ENCODE measurements around the gene DPF3.

DNA sequence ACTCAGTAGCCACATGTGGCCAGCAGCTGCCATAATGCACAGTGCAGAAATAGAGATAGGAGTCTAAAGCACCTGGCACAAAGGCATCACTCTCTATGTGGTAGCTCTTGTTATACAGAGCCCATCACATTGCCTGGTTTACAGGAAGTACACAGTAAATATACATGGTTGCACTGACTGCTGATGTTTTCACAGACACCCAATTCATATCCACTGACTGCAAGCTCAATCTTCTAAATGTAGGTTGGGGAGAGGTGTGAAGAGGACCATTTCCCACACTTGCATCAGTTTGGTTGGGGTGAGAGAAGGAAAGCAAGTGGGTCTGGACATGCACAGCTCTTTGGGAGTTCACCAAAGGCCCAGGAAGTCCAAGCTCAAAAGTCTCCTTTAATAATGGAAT, 172.8 kb downstream of the DPF3 start:
- TF ChIP-seq, protein P1, sequence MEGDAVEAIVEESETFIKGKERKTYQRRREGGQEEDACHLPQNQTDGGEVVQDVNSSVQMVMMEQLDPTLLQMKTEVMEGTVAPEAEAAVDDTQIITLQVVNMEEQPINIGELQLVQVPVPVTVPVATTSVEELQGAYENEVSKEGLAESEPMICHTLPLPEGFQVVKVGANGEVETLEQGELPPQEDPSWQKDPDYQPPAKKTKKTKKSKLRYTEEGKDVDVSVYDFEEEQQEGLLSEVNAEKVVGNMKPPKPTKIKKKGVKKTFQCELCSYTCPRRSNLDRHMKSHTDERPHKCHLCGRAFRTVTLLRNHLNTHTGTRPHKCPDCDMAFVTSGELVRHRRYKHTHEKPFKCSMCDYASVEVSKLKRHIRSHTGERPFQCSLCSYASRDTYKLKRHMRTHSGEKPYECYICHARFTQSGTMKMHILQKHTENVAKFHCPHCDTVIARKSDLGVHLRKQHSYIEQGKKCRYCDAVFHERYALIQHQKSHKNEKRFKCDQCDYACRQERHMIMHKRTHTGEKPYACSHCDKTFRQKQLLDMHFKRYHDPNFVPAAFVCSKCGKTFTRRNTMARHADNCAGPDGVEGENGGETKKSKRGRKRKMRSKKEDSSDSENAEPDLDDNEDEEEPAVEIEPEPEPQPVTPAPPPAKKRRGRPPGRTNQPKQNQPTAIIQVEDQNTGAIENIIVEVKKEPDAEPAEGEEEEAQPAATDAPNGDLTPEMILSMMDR (IDR thresholded peaks at IDR 0.05), result no peak
- no peak for TF ChIP-seq POLR2A (IDR thresholded peaks at IDR 0.05)
